ENCODE measurements around the gene THSD4.

The THSD4 gene

GRCh38 chr15:71301958-71302621 lies 186.8 kb downstream of the THSD4 start:
- H3K27ac ChIP-seq: no peak overlapping the region; a peak in 1 of 22 replicates
- H3K4me1 ChIP-seq: peaks cover 0 to 5% (median 0%) of the 10 kb centered on the region in 10 experiments; a peak in 1 of 20 replicates
- no peak overlapping the region for H3K9ac ChIP-seq
- no peak overlapping the region for H3K4me2 ChIP-seq
- no peak overlapping the region for H3K4me3 ChIP-seq
- no peaks in the 10 kb centered on the region for H3K9me3 ChIP-seq (replicated peaks in 1 of 11)
- no peaks in the 10 kb centered on the region for H3K36me3 ChIP-seq
- TF ChIP-seq Cebpa-rat (IDR thresholded peaks at IDR 0.05): no peak
- no peaks in the 10 kb centered on the region for H3K27me3 ChIP-seq
- H4K20me1 ChIP-seq: no peaks in the 10 kb centered on the region

DNA sequence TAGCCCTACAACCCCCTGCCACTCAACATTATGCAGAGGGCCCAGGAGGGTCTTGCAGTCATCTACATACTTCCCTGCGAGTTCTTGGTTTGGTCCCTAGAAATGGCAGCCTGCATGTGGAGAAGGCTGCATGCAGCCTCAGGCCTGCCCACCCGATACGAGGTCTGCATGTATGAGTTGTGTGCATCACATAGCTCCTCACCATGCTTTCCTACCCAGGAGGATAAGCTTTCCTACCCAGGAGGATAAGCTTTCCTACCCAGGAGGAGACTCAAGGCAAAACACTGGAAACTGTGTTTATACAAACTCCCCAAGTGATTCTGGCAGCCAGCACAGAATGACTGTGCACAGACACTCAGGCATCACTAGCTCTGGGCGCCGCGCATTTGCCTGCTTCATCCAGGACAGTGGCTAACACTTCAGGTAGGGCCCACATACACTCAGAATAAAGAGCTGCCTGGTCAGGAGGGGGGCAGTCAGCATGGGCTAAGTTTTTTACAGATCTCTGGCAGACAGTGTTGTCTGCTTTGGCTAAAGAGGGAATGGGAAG lies 187.7 kb downstream of the THSD4 start:
- Histone ChIP-seq H4K20me1 (no peaks in the 10 kb centered on the region), H3K9me3 (replicated peaks in 1 of 11) (peaks cover 0 to 4% (median 0%) of the 10 kb centered on the region in 11 experiments; a peak in 3 of 22 replicates), H3K27ac (no peak overlapping the region), H3K4me2 (no peak overlapping the region), H3K4me1 (no peaks in the 10 kb centered on the region), H3K9ac (no peak overlapping the region), H3K36me3 (no peaks in the 10 kb centered on the region), H3K27me3 (no peaks in the 10 kb centered on the region), H3K4me3 (no peak overlapping the region)
- TF ChIP-seq Cebpa-rat (IDR thresholded peaks at IDR 0.05): no peak

DNA sequence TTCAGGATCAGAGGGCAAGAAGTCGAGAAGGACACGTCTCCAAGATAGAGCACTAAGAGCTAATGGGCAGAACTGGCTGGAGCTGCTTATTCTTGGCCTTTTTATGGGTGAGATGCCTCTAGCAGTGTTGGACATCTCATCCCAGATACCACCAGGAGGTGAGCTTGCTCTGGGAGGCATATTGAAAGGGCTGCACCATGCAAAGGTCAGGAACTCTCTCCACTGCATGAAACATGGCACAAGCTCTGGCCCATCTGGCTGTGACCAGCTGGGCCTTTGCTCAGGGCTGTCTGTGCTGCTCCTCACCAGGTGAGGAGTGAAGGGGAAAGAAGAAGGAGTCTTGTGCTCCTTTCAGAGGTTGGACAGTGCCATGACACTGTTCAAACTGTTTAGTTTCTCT lies 188.7 kb downstream of the THSD4 start:
- H3K27me3 ChIP-seq: no peaks in the 10 kb centered on the region
- no peak overlapping the region for H3K4me2 ChIP-seq
- no peak overlapping the region for H3K27ac ChIP-seq
- H3K4me3 ChIP-seq: no peak overlapping the region
- H3K36me3 ChIP-seq: no peaks in the 10 kb centered on the region
- no peaks in the 10 kb centered on the region for H3K4me1 ChIP-seq
- TF ChIP-seq Cebpa-rat (IDR thresholded peaks at IDR 0.05): no peak
- H3K9ac ChIP-seq: no peak overlapping the region
- H3K9me3 ChIP-seq (replicated peaks in 1 of 11): peaks cover 0 to 6% (median 0%) of the 10 kb centered on the region in 11 experiments; a peak in 3 of 22 replicates
- H4K20me1 ChIP-seq: no peaks in the 10 kb centered on the region

DNA sequence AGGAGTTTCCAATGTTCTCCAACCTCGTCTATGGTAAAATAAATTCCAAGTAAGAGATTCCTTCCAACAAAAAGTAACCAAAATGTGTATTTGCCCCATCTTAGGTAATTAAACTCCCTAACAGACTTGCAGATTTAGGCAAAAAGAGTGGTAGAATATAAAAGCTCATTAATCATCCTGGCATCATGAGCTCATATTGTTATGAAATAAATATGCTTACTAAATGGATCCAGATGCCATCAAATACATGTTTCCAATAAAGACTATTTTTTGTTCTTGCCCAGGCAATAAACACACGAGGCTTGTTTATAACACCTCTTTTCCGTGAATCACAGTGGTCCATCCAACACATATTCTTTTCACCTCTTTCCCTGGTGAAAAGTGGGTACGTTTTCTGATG lies 189.4 kb downstream of the THSD4 start:
- H3K27ac ChIP-seq: no peak overlapping the region
- H3K9me3 ChIP-seq (replicated peaks in 1 of 11): peaks cover 0 to 6% (median 0%) of the 10 kb centered on the region in 11 experiments; a peak in 3 of 22 replicates
- no peak overlapping the region for H3K4me2 ChIP-seq
- no peak for TF ChIP-seq Cebpa-rat (IDR thresholded peaks at IDR 0.05)
- H3K27me3 ChIP-seq: no peaks in the 10 kb centered on the region
- H3K36me3 ChIP-seq: no peaks in the 10 kb centered on the region
- H3K9ac ChIP-seq: no peak overlapping the region
- no peaks in the 10 kb centered on the region for H3K4me1 ChIP-seq
- H4K20me1 ChIP-seq: no peaks in the 10 kb centered on the region
- no peak overlapping the region for H3K4me3 ChIP-seq

GRCh38 chr15:71306538-71306937 lies 191.3 kb downstream of the THSD4 start:
- Histone ChIP-seq H3K4me3 (no peak overlapping the region), H3K9ac (no peak overlapping the region), H3K27ac (no peak overlapping the region), H3K4me1 (no peaks in the 10 kb centered on the region), H3K4me2 (no peak overlapping the region), H3K27me3 (no peaks in the 10 kb centered on the region), H3K36me3 (no peaks in the 10 kb centered on the region), H3K9me3 (replicated peaks in 1 of 11) (peaks cover 0 to 6% (median 0%) of the 10 kb centered on the region in 11 experiments; a peak in 3 of 22 replicates), H4K20me1 (no peaks in the 10 kb centered on the region)
- TF ChIP-seq Cebpa-rat (IDR thresholded peaks at IDR 0.05): no peak

DNA sequence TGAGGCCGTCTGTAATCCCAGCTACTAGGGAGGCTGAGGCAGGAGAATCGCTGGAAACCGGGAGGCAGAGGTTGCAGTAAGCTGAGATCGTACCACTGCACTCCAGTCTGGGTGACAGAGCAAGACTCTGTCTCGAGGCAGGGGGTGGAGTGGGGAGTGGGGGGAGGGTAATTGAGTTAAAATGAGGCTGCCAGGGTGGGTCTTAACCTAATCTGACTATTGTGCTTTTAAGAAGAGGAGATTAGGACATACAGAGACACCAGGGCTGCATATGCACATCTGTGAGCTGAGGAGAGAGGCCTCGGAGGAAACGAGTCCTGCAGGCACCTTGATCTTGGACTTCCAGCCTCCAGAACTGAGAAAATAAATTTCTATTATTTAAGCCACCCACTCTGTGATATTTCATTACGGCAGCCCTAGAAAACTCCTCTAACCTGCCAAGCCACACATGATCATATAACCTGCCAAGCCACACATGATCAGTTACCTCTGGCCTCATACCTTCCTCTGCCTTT lies 197.0 kb downstream of the THSD4 start:
- no peak for TF ChIP-seq Cebpa-rat (IDR thresholded peaks at IDR 0.05)
- no peaks in the 10 kb centered on the region for H3K4me1 ChIP-seq
- peaks cover 3 to 14% (median 7%) of the 10 kb centered on the region in 11 experiments; a peak in 17 of 22 replicates for H3K9me3 ChIP-seq (replicated peaks in 1 of 11)
- H3K9ac ChIP-seq: no peak overlapping the region
- no peaks in the 10 kb centered on the region for H3K27me3 ChIP-seq
- H3K36me3 ChIP-seq: no peaks in the 10 kb centered on the region
- H4K20me1 ChIP-seq: no peaks in the 10 kb centered on the region
- H3K4me3 ChIP-seq: no peak overlapping the region
- no peak overlapping the region for H3K4me2 ChIP-seq
- H3K27ac ChIP-seq: no peak overlapping the region

GRCh38 chr15:71312731-71313460 lies 197.6 kb downstream of the THSD4 start:
- Histone ChIP-seq H3K9ac (no peak overlapping the region), H3K4me1 (no peaks in the 10 kb centered on the region), H4K20me1 (no peaks in the 10 kb centered on the region), H3K9me3 (replicated peaks in 1 of 11) (peaks cover 9 to 18% (median 13%) of the 10 kb centered on the region in 11 experiments; a peak in 20 of 22 replicates), H3K4me3 (no peak overlapping the region), H3K4me2 (no peak overlapping the region), H3K36me3 (no peaks in the 10 kb centered on the region), H3K27ac (no peak overlapping the region), H3K27me3 (no peaks in the 10 kb centered on the region)
- TF ChIP-seq Cebpa-rat (IDR thresholded peaks at IDR 0.05): no peak

DNA sequence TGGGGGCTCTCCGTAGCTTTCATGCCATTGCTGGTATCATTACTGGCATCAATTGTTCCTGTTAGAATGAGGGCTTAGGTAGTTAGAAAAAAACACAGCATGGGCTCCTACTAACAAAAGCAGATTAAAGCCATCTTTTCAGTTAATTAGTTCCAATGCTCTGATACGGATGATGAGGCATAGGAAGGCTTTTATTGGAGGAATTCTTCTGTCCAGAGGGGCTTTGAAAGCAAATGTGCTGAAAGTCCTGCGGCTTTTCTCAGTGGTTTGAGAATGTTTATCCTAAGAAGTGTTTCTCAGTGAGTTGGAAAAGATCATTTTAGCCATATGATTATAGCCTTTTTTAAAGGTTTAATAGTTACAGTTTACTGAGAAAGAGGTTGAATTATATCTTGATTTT lies 198.5 kb downstream of the THSD4 start:
- H3K4me1 ChIP-seq: no peaks in the 10 kb centered on the region
- H4K20me1 ChIP-seq: no peaks in the 10 kb centered on the region
- TF ChIP-seq Cebpa-rat (IDR thresholded peaks at IDR 0.05): no peak
- H3K9ac ChIP-seq: no peak overlapping the region
- H3K4me3 ChIP-seq: no peak overlapping the region
- no peaks in the 10 kb centered on the region for H3K27me3 ChIP-seq
- H3K36me3 ChIP-seq: no peaks in the 10 kb centered on the region
- H3K27ac ChIP-seq: no peak overlapping the region
- H3K4me2 ChIP-seq: no peak overlapping the region
- peaks cover 10 to 20% (median 14%) of the 10 kb centered on the region in 11 experiments; a peak in 20 of 22 replicates for H3K9me3 ChIP-seq (replicated peaks in 1 of 11)

DNA sequence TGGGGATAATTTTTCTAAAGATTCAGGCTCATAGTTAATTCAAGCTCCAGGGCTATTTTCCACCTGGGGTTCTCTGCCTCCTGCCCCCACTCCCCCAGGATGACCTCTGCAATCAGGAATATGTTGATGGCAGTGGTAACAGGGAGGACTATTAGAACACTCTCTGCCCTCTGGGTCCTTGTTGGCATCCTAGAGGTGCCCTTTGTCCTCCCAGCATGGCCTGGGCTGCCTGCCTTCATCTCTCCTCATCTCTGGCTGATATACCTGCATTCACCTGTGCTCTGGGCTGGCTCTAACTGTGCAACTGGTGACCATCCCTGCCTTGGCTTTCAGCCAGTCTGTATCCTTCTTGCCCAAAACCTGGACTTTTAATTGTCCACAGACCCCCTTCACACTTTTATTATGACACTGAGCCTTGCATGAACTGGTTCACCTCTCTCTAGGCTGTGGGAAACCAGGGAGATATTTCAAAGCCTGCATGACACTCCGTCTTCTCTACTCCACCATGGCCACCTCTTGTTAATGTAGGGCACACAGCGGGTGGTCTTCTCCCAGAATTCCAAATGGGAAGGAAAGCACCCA lies 199.8 kb downstream of the THSD4 start:
- TF ChIP-seq Cebpa-rat (IDR thresholded peaks at IDR 0.05): no peak
- no peak overlapping the region for H3K9ac ChIP-seq
- no peaks in the 10 kb centered on the region for H4K20me1 ChIP-seq

More for the DNA sequence above, 199.8 kb downstream of the THSD4 start:
- Histone ChIP-seq H3K9me3 (replicated peaks in 1 of 11) (peaks cover 10 to 20% (median 14%) of the 10 kb centered on the region in 11 experiments; a peak in 20 of 22 replicates), H3K27ac (no peak overlapping the region), H3K4me2 (no peak overlapping the region), H3K27me3 (no peaks in the 10 kb centered on the region), H3K4me3 (no peak overlapping the region), H3K4me1 (no peaks in the 10 kb centered on the region), H3K36me3 (no peaks in the 10 kb centered on the region)
